GM21526 (cell line): Measurements from ENCODE around the gene NUP62.
"Not testable (repeated sequence)": the region's sequence is repeated elsewhere in the genome, so short reads cannot be mapped to it uniquely, and the experiment has no call there.

ENCODE experiments used
- ATAC-seq: cut with Tn5 transposase; IDR thresholded peaks from one replicate; pipeline ENCODE4 v1.9.1; 2021; ENCODE audit warnings: moderate library complexity; ENCODE audit not compliant: unreplicated experiment, low FRiP score

NUP62 gene

DNA sequence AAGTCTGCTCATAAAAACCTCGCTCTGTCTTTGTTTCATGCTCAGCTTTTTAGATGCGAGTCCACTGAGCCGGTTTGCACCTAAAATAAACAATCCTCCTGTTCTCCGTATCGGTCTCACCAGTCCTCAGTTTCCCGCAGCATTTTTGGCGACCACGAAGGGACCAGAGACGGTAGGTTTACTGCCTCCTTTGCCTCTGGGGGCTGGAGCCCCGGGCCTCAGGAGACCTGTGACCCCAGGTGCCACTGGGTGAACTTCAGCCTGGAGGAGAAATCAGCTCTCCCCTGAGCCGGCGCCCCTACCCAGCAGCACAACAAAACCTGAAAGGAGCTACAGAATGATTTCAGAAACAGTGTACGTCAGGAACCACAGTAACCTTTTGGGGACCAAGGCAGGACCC, 23.6 kb upstream of the NUP62 start:
- ATAC-seq, result no peak

GRCh38 chr19:49952479-49952836, 23.2 kb upstream of the NUP62 start:
- no peak for ATAC-seq

DNA sequence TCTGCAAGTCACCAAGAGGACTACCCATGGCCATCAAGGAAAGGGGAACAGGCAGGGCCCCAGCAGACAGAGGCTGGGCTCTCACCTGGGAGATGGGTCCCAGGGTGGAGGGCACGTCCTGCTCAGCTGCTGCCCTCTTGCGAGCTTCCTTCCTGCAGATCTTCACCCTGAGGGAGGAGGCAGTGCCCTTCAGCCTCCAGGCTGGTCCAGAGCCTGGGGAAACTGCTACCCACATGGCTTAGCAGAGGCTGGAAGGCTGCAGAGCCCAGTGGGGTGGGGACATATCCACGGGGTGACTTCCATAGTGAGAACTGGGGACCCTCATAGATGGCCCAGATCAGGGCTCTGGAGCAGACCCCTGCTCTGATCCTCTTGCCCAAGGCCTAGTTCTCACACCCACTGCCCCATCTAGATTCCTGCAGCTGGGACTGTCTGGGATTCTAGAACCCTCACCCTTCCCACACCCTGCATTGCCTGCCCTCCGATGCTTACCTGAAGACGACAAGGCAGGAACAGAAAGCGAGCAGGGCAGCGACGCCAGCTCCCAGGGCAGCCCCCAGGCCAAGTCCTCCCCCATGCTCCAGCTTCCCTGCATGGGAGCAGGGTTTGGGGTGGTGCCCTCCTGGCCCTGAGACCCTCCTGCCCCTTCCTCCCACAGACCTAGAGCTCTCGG, 22.6 kb upstream of the NUP62 start:
- ATAC-seq, result no peak

DNA sequence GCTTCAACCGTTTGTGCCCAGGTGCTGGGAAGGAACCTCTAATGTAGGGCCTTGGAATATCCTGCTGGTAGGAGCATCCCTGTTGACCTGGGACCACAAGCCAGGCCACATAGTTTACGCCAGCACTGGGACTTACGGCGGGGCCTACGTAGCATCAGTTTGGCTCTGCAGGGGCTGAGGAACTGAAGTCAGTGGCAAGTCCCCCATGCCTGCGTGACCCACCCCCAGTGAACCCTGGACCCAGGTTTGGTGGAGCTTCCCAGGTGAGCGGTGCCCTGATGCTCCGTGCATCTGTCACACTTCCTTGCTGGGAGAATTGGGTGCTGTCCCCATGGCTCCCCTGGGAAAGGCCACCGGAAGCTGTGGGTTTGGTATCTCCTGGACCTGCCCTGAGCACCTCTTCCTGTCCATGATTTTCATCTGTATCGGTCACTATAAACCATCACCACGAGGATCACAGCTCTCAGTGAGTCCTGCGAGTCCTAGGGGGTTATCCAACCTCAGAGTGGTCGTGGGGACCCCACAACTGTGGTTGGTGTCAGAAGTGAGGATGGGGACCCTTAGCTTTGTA, 21.7 kb upstream of the NUP62 start:
- no peak for ATAC-seq

DNA sequence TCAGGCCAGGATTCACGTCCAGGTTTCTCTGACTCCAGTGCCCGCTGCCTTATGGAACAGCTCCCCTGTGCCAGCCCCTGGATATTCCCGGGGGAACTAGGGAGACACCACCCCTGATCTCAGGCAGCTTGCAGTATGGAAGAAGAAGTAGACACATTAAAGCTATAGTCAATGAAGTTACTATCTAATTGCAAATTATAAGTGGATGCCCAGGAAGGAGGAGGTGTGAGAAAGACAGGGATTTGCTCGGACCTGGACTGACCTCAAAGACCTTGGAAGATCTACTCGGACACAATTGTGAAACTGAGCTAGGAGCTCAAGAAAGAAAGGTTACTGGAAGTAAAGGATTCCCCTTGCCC, 21.3 kb upstream of the NUP62 start:
- ATAC-seq, result no peak

DNA sequence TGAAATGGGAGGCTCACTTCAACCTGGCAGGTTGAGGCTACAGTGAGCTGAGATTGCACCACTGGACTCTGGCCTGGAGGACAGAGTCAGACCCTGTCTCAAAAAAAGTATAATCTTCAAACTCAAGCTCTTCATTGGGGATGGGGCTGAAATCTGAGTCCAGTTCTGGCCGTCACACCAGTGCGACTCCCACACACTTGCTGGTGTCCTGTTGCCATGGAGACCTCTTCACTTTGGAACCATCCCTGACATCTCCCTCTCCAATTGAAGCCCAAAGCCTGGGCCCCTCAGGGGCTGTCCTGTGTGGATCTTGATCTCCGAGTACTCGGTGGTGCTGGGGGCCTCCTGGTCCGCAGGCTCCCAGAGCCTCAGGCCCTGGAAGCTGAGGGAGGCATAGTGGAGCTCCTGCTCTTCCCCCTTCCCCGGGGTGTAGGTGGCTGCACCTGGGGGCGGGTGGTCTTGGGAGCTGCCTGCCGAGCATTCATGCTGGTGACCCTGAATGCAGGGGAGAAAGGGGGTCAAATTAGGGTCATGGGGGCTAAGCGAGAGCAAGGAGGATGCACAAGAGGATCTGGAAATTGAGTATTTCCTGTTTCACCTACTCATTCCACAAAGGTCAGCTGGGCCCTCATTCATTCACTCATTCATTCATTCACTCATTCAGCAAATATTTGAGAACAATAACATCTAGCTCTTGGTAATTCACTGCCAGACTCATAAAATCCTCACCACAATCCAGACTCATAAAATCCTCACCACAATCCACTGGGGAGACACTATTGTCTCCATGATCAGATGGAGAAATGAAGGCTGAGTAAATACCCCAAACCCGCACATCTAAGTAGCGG, 20.7 kb upstream of the NUP62 start:
- no peak for ATAC-seq

GRCh38 chr19:49946415-49946814, 17.1 kb upstream of the NUP62 start:
- no peak for ATAC-seq

DNA sequence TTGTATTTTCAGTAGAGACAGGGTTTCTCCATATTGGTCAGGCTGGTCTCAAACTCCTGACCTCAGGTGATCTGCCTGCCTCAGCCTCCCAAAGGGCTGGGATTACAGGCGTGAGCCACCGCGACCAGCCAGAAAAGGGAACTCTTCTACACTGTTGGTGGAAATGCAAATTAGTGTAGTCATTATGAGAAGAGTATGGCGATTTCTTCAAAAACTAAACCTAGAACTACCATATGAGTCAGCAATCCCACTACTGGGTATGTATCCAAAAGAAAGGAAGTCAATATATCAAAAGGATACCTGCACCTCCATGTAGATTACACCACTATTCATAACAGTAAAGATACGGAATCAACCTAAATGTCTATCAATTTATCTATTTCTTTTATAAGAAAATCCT, 15.3 kb upstream of the NUP62 start:
- not testable (repeated sequence) for ATAC-seq

- ATAC-seq, result no peak
Measured at GRCh38 chr19:49940482-49940791, 11.1 kb upstream of the NUP62 start.

DNA sequence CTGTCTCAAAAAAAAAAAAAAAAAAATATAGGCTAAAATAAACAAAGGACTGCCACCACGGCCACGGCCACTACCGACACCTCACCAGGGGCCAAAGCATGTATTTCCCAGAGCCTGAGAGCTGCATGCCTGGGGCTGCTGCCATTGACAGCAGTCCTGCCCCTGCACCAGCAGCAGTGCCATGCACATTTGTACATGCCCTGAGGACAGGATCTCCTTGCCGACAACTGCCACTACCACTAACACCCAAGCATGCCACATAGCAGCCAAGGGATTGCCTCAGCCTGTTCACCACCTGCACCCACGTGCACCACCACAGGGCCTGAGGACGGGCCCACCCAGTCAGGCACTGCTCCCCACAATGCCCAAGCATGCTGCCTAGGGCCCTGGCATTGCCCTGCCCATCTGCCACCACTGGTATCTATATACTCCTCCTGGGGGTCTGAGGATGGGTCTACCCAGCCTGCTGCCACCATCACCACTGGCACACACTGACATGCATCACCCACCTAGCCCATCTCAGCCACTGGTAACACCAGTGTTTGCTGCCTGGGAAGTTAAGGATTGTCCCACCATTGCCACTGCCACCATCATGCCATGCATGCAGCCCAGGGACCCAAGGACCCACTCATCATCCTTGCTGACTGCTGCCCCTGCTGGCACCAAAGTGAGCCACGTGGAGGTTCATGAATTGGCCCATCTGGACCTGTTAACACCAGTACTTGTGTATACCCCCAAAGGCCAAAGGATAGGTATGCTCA, 10.6 kb upstream of the NUP62 start:
- no peak for ATAC-seq

- ATAC-seq, result no peak
Measured at GRCh38 chr19:49938662-49939061, 9.4 kb upstream of the NUP62 start.

DNA sequence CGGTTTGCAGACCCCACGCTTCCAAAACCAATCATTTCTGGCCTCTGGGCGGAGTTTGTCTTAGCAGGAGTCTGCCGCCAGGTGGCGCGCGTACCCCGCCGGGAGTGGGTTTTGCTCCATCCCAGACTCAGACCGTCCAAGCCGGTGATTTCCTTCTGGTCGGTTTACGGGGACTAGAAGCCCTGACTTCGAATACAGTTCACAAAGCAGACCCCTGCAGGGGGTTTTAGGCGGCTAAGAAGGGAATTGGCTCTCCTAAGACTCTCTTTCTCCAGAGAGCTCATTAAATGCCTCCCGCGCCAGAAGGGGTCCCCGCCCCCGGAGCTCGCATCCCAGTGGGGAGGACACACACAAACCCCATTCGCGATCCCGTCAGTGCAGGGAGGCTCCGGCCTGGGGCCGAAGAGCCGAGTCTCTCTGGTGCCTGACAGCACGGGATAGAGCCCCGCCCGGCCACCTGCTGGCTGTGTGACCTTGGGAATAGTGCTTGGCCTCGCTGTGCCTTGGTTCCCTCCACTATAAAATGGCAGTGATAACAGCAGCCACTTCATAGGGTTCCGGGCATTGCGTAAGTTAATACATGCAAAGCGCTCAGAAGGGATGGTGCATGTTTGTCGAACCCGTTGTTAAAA, 8.6 kb upstream of the NUP62 start:
- no peak for ATAC-seq

GRCh38 chr19:49936549-49936948, 7.2 kb upstream of the NUP62 start:
- no peak for ATAC-seq

- no peak for ATAC-seq
Measured at GRCh38 chr19:49933643-49934042, 4.3 kb upstream of the NUP62 start.

DNA sequence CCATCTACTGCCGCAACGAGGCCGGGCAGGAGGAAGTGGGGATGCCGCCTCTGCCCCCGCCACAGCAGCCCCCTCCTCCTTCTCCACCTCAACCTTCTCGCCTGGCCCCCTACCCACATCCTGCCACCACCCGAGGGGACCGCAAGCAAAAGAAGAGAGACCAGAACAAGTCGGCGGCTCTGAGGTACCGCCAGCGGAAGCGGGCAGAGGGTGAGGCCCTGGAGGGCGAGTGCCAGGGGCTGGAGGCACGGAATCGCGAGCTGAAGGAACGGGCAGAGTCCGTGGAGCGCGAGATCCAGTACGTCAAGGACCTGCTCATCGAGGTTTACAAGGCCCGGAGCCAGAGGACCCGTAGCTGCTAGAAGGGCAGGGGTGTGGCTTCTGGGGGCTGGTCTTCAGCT, 3.4 kb upstream of the NUP62 start:
- ATAC-seq, result no peak

- no peak for ATAC-seq
Measured at GRCh38 chr19:49932041-49932451, 2.7 kb upstream of the NUP62 start.

- ATAC-seq, result no peak
Measured at GRCh38 chr19:49931293-49932040, 2.2 kb upstream of the NUP62 start.

DNA sequence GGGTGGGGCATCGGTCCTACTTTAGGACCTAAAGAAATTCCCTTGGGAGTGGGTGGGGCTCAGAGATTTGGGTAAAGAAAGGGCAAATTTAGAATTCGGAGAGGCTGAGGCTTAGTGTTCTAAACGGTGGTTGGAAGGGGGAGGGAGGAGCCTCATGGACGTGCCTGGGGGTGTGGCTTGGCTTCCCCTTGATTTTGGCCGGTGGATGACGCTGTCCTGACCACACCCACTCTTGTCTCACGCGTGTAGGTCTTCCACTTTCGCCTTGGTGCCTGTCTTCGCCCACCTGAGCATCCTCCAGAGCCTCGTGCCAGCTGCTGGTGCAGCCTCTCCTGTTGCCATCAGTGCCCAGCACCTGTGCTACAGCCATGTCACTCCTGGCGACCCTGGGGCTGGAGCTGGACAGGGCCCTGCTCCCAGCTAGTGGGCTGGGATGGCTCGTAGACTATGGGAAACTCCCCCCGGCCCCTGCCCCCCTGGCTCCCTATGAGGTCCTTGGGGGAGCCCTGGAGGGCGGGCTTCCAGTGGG, 1.2 kb upstream of the NUP62 start:
- ATAC-seq, result no peak

GRCh38 chr19:49929611-49930482, 543 bp upstream of the NUP62 start:
- ATAC-seq, result peak; percentile 61
